PFSK-1 (cell line): ENCODE results near the gene LEAP2.

Source experiments
- FOXP2 ChIP-seq: optimal IDR thresholded peaks from 2 replicates; pipeline ENCODE3; 2011; ENCODE audit warnings: borderline replicate concordance, control low read depth, inconsistent platforms; ENCODE audit not compliant: insufficient read depth; ENCODE audit errors: extremely low read length, extremely low read depth
- POLR2AphosphoS5 ChIP-seq: IDR thresholded peaks from 2 replicates; pipeline ENCODE4 v1.6.1; 2012; ENCODE audit warnings: low read depth, mild to moderate bottlenecking, control low read depth, low read length, moderate library complexity
- SIN3A ChIP-seq: IDR thresholded peaks from 2 replicates; pipeline ENCODE4 v1.6.1; 2012; ENCODE audit warnings: mild to moderate bottlenecking, low read length, moderate library complexity, borderline replicate concordance; ENCODE audit not compliant: insufficient read depth
- TAF1 ChIP-seq: IDR thresholded peaks from 2 replicates; pipeline ENCODE4 v1.6.1; 2012; ENCODE audit warnings: low read length, control low read depth, borderline replicate concordance; ENCODE audit not compliant: insufficient read depth
- TF ChIP-seq, protein P1 (sequence below), 2 experiments: IDR thresholded peaks; 2 replicates each; pipeline versions ENCODE4 v1.6.1 to v1.8.0; 2011 to 2012; ENCODE audit warnings: low read depth in 2 of 2, low read length in 2 of 2, control low read depth in 1 of 2, inconsistent platforms in 1 of 2, mild to moderate bottlenecking in 1 of 2, moderate library complexity in 1 of 2; ENCODE audit not compliant: insufficient read depth in 1 of 2

Gene LEAP2

DNA sequence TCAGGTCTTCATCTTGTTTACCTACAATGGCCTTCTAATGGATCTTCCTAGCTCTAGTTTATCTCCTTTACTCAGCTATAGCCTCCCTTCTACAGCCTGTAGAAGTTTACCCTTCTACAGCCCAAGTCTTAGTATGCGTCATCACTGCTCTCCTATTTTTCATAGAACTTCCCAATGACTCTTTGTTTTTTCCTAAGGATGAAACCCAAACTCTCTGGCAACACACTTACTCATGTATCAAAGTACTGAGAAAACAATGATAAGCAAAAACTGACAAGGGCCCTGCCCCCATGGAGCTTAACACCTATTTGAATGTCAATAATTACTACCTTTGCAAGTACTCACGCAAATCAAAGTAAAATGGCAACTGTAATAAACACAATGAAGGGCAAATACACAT is 33.7 kb downstream of the LEAP2 start:
- TF ChIP-seq POLR2AphosphoS5 (no peak), TAF1 (no peak), FOXP2 (no peak), SIN3A (no peak)
- TF ChIP-seq, protein P1, sequence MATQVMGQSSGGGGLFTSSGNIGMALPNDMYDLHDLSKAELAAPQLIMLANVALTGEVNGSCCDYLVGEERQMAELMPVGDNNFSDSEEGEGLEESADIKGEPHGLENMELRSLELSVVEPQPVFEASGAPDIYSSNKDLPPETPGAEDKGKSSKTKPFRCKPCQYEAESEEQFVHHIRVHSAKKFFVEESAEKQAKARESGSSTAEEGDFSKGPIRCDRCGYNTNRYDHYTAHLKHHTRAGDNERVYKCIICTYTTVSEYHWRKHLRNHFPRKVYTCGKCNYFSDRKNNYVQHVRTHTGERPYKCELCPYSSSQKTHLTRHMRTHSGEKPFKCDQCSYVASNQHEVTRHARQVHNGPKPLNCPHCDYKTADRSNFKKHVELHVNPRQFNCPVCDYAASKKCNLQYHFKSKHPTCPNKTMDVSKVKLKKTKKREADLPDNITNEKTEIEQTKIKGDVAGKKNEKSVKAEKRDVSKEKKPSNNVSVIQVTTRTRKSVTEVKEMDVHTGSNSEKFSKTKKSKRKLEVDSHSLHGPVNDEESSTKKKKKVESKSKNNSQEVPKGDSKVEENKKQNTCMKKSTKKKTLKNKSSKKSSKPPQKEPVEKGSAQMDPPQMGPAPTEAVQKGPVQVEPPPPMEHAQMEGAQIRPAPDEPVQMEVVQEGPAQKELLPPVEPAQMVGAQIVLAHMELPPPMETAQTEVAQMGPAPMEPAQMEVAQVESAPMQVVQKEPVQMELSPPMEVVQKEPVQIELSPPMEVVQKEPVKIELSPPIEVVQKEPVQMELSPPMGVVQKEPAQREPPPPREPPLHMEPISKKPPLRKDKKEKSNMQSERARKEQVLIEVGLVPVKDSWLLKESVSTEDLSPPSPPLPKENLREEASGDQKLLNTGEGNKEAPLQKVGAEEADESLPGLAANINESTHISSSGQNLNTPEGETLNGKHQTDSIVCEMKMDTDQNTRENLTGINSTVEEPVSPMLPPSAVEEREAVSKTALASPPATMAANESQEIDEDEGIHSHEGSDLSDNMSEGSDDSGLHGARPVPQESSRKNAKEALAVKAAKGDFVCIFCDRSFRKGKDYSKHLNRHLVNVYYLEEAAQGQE (IDR thresholded peaks at IDR 0.05; ENCODE audit: insufficient read depth in 1 of 2, low read depth in 2 of 2, low read length in 2 of 2): no peak

DNA sequence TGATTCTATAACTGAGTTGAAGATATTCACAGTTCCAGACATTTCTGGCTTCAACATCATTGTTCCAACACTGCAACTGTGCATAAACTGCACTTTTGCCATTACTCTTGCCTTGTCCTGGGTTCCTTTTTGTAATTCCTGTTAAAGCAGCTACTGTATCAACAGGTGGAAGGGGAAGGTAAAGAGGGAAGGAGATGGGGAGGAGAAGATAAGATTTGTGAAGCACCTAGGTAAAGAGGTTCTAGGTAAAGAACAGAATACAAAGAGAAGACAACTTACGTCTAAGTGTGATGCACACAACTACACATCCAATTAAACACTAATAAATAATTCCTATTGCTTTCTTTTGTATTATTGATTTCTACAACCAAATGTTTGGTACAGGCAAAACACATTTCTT is 36.2 kb downstream of the LEAP2 start:
- no peak for TF ChIP-seq POLR2AphosphoS5

DNA sequence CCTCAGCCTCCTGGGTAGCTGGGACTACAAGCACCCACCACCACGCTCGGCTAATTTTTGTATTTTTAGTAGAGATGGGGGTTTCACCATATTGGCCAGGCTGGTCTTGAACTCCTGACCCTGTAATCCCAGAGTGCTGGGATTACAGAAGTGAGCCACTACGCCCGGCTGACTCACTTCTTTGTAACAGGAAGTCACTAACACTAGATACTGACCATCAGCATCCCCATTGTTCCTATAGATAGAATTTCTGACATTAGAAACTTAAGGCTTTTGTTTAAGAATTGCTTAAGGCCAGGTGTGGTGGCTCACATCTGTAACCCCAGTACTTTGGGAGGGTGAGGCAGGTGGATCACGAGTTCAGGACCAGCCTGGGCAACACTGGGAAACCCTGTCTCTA is 42.2 kb downstream of the LEAP2 start:
- TF ChIP-seq, protein P1 (IDR thresholded peaks at IDR 0.05; ENCODE audit: insufficient read depth in 1 of 2, low read depth in 2 of 2, low read length in 2 of 2): no peak
- TF ChIP-seq SIN3A: no peak
- no peak for TF ChIP-seq POLR2AphosphoS5
- TF ChIP-seq FOXP2: no peak
- TF ChIP-seq TAF1: no peak

DNA sequence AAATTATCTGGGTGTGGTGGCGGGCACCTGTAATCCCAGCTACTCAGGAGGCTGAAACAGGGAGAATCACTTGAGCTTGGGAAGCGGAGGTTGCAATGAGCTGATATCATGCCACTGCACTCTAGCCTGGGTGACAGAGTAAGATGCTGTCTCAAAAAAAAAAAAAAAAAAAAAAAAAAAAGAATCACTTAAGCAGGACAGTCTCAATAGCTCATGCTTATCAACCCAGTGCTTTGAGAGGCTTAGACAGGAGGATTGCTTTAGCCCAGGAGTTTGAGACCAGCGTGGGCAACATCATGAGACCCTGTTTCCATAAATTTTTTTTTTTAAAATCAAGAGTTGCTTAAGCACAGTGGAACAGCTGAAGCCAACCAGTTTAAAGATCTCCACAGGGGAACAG is 42.6 kb downstream of the LEAP2 start:
- TF ChIP-seq POLR2AphosphoS5 (no peak), FOXP2 (no peak), SIN3A (no peak)
